SK-N-MC (cell line): Measurements from ENCODE around the gene PDE1A.

Source experiments
- DNase-seq: peaks from one replicate; pipeline ENCODE4 v3.0.0-alpha.2; 2011; ENCODE audit warnings: low read depth, low spot score
- H3K27ac ChIP-seq: fragments of 200-600 bp; sonication (generic); 2 replicates; pipeline ENCODE4 v1.5.1; 2016; ENCODE audit warnings: mixed run types
- H3K36me3 ChIP-seq: fragments of 200-600 bp; sonication (generic); 2 replicates; pipeline ENCODE4 v1.6.1; 2017; ENCODE audit warnings: antibody characterized with exemption, low read length, mixed read lengths; ENCODE audit not compliant: insufficient read depth
- H3K4me3 ChIP-seq: fragments of 200-600 bp; sonication (generic); 2 replicates; pipeline ENCODE4 v1.5.1; 2016
- H3K9ac ChIP-seq: fragments of 200-600 bp; sonication (generic); 2 replicates; pipeline ENCODE4 v1.8.0; 2017; ENCODE audit warnings: mixed run types, mixed read lengths; ENCODE audit not compliant: insufficient read length
- H3K9me3 ChIP-seq: fragments of 200-600 bp; sonication (generic); 2 replicates; pipeline ENCODE4 v1.6.1; 2017; ENCODE audit warnings: low read depth, mild to moderate bottlenecking, antibody characterized with exemption, low read length, moderate library complexity, mixed read lengths
- EZH2 ChIP-seq: fragments of 200-600 bp; sonication (generic); IDR thresholded peaks from one replicate; pipeline ENCODE4 v1.6.1; 2017; ENCODE audit warnings: antibody characterized with exemption
- FOXP2 ChIP-seq: optimal IDR thresholded peaks from 2 replicates; pipeline ENCODE3; 2011; ENCODE audit warnings: mild to moderate bottlenecking, moderate library complexity; ENCODE audit not compliant: insufficient read depth; ENCODE audit errors: extremely low read length, control extremely low read depth
- POLR2AphosphoS5 ChIP-seq: IDR thresholded peaks from 2 replicates; pipeline ENCODE4 v1.6.1; 2012; ENCODE audit warnings: mild to moderate bottlenecking, low read depth, low read length, borderline replicate concordance

The PDE1A gene

GRCh38 chr2:182179176-182179575 is 247.7 kb downstream of the PDE1A start:
- TF ChIP-seq FOXP2: no peak
- H3K36me3 ChIP-seq: no peaks in the 10 kb centered on the region; the same call in 1 of the 2 replicates
- DNase-seq: no peak
- H3K9me3 ChIP-seq: 0 out of 2 replicates have a peak, but pooled peaks cover 4% of the 10 kb centered on the region
- no peak overlapping the region for H3K4me3 ChIP-seq
- H3K27ac ChIP-seq: no peak overlapping the region
- no peak overlapping the region for H3K9ac ChIP-seq

- no peak overlapping the region for H3K4me3 ChIP-seq
- TF ChIP-seq EZH2 (no peak), FOXP2 (no peak), POLR2AphosphoS5 (no peak)
- DNase-seq: no peak
- H3K9ac ChIP-seq: no peak overlapping the region
- no peak overlapping the region for H3K27ac ChIP-seq
- H3K9me3 ChIP-seq: no peaks in the 10 kb centered on the region
- no peaks in the 10 kb centered on the region for H3K36me3 ChIP-seq
These were observed 252.8 kb downstream of the PDE1A start for GRCh38 chr2:182173944-182174622.

GRCh38 chr2:182170341-182170740 is 256.5 kb downstream of the PDE1A start:
- TF ChIP-seq FOXP2: no peak
- no peak for TF ChIP-seq EZH2
- TF ChIP-seq POLR2AphosphoS5: no peak
- no peak for DNase-seq
- H3K4me3 ChIP-seq: no peak overlapping the region
- H3K27ac ChIP-seq: no peak overlapping the region
- H3K9me3 ChIP-seq: no peaks in the 10 kb centered on the region
- H3K36me3 ChIP-seq: no peaks in the 10 kb centered on the region
- H3K9ac ChIP-seq: no peak overlapping the region

- H3K9me3 ChIP-seq: no peaks in the 10 kb centered on the region
- no peaks in the 10 kb centered on the region for H3K36me3 ChIP-seq
- no peak overlapping the region for H3K9ac ChIP-seq
- no peak for TF ChIP-seq EZH2
- TF ChIP-seq POLR2AphosphoS5: no peak
- no peak for TF ChIP-seq FOXP2
- DNase-seq: no peak
- H3K4me3 ChIP-seq: no peak overlapping the region
- H3K27ac ChIP-seq: no peak overlapping the region
These were observed 259.0 kb downstream of the PDE1A start for GRCh38 chr2:182167882-182168281.

- no peak overlapping the region for H3K27ac ChIP-seq
- TF ChIP-seq POLR2AphosphoS5 (no peak), FOXP2 (no peak), EZH2 (no peak)
- no peak overlapping the region for H3K9ac ChIP-seq
- H3K4me3 ChIP-seq: no peak overlapping the region
- DNase-seq: no peak
- H3K9me3 ChIP-seq: no peaks in the 10 kb centered on the region
- no peaks in the 10 kb centered on the region for H3K36me3 ChIP-seq
These were observed 260.0 kb downstream of the PDE1A start for GRCh38 chr2:182166841-182167240.

- Histone ChIP-seq H3K9me3 (no peaks in the 10 kb centered on the region), H3K4me3 (no peak overlapping the region), H3K27ac (no peak overlapping the region), H3K36me3 (no peaks in the 10 kb centered on the region), H3K9ac (no peak overlapping the region)
- no peak for TF ChIP-seq POLR2AphosphoS5
- TF ChIP-seq FOXP2: no peak
- TF ChIP-seq EZH2: no peak
- no peak for DNase-seq
These were observed 260.4 kb downstream of the PDE1A start for GRCh38 chr2:182166406-182166805.

- no peaks in the 10 kb centered on the region for H3K9me3 ChIP-seq
- H3K27ac ChIP-seq: no peak overlapping the region
- TF ChIP-seq FOXP2 (no peak), EZH2 (no peak), POLR2AphosphoS5 (no peak)
These were observed 261.6 kb downstream of the PDE1A start for GRCh38 chr2:182165202-182165601.

GRCh38 chr2:182164686-182165085 is 262.1 kb downstream of the PDE1A start:
- TF ChIP-seq FOXP2: no peak
- no peak for TF ChIP-seq POLR2AphosphoS5
- TF ChIP-seq EZH2: no peak
- no peaks in the 10 kb centered on the region for H3K9me3 ChIP-seq
- no peak overlapping the region for H3K4me3 ChIP-seq
- no peak overlapping the region for H3K27ac ChIP-seq
- DNase-seq: no peak
- no peaks in the 10 kb centered on the region for H3K36me3 ChIP-seq
- no peak overlapping the region for H3K9ac ChIP-seq

More at GRCh38 chr2:182165202-182165601, 261.6 kb downstream of the PDE1A start:
- no peak overlapping the region for H3K4me3 ChIP-seq
- no peak for DNase-seq
- no peaks in the 10 kb centered on the region for H3K36me3 ChIP-seq
- no peak overlapping the region for H3K9ac ChIP-seq

GRCh38 chr2:182163878-182164277 is 263.0 kb downstream of the PDE1A start:
- no peak for DNase-seq
- no peak overlapping the region for H3K4me3 ChIP-seq

More at GRCh38 chr2:182163878-182164277, 263.0 kb downstream of the PDE1A start:
- Histone ChIP-seq H3K27ac (no peak overlapping the region), H3K36me3 (no peaks in the 10 kb centered on the region), H3K9me3 (no peaks in the 10 kb centered on the region), H3K9ac (no peak overlapping the region)
- TF ChIP-seq POLR2AphosphoS5: no peak
- TF ChIP-seq FOXP2: no peak
- TF ChIP-seq EZH2: no peak
